ENCODE results near the gene NSF.

- TF ChIP-seq, protein P1, sequence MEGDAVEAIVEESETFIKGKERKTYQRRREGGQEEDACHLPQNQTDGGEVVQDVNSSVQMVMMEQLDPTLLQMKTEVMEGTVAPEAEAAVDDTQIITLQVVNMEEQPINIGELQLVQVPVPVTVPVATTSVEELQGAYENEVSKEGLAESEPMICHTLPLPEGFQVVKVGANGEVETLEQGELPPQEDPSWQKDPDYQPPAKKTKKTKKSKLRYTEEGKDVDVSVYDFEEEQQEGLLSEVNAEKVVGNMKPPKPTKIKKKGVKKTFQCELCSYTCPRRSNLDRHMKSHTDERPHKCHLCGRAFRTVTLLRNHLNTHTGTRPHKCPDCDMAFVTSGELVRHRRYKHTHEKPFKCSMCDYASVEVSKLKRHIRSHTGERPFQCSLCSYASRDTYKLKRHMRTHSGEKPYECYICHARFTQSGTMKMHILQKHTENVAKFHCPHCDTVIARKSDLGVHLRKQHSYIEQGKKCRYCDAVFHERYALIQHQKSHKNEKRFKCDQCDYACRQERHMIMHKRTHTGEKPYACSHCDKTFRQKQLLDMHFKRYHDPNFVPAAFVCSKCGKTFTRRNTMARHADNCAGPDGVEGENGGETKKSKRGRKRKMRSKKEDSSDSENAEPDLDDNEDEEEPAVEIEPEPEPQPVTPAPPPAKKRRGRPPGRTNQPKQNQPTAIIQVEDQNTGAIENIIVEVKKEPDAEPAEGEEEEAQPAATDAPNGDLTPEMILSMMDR (IDR thresholded peaks at IDR 0.05) = no peak
- TF ChIP-seq POLR2A (IDR thresholded peaks at IDR 0.05) = no peak
- no peak for TF ChIP-seq EP300 (IDR thresholded peaks at IDR 0.05)
- TF ChIP-seq POLR2AphosphoS5 (IDR thresholded peaks at IDR 0.05) = no peak
Measured at GRCh38 chr17:46783031-46783593, 192.6 kb downstream of the NSF start.
